Jurkat, Clone E6-1 (cell line): ENCODE results near the gene ETHE1.

ENCODE experiments used
- DNase-seq: peaks from one replicate; pipeline ENCODE4 v3.0.0-alpha.2; 2011; ENCODE audit warnings: low read depth, low spot score
- H3K4me3 ChIP-seq: 2 replicates; pipeline ENCODE4 v1.5.1; 2011; ENCODE audit warnings: mild to moderate bottlenecking, low read length, control low read depth, moderate library complexity

ETHE1 gene

GRCh38 chr19:43474986-43475705, 51.9 kb downstream of the ETHE1 start:
- H3K4me3 ChIP-seq: no peak overlapping the region

GRCh38 chr19:43474487-43474886, 52.5 kb downstream of the ETHE1 start:
- H3K4me3 ChIP-seq: no peak overlapping the region
- no peak for DNase-seq

More at GRCh38 chr19:43474986-43475705, 51.9 kb downstream of the ETHE1 start:
- DNase-seq: no peak

- no peak overlapping the region for H3K4me3 ChIP-seq
- DNase-seq: no peak
Observed at GRCh38 chr19:43471091-43471490, 55.9 kb downstream of the ETHE1 start.

DNA sequence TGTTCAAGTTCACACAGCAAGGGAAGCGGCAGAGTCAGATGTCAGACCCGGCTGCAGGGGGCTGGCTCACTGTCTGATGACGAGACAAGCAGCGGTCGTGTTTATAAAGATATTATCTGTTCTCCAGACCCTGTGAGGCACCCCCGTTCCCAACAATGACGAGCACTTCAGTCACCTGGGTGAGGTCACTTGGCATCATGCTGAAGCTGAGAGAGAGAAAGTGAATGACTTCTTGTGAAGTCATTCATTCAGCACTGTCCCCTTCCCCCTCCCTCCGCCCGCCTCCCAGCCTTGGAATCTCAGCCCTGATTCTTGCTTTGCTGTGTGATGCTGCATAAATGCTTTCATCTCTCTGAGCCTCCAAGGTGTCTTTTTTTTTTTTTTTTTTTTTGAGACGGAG, 56.7 kb downstream of the ETHE1 start:
- no peak for DNase-seq

GRCh38 chr19:43469160-43469480, 57.9 kb downstream of the ETHE1 start:
- peak; percentile 71 for DNase-seq
- H3K4me3 ChIP-seq: no peak overlapping the region

More for the DNA sequence above, 56.7 kb downstream of the ETHE1 start:
- no peak overlapping the region for H3K4me3 ChIP-seq

GRCh38 chr19:43468354-43469159, 58.4 kb downstream of the ETHE1 start:
- no peak overlapping the region for H3K4me3 ChIP-seq
- no peak for DNase-seq

DNA sequence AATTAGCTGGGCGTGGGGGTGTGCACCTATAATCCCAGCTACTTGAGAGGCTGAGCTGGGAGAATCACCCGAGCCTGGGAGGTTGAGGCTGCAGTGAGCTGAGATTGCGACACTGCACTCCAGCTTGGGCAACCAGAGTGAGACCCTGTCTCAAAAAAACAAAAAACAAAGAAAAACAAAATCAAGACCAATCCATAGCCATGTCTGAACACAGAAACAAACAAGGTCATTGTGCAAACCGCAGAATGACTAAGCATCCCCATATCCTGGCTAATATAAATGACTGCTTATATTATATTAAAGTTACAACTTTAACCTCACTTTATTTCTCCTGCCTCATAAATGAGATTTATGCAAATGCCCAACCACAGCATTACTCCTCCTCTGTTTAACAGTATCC, 59.3 kb downstream of the ETHE1 start:
- no peak overlapping the region for H3K4me3 ChIP-seq
- no peak for DNase-seq

DNA sequence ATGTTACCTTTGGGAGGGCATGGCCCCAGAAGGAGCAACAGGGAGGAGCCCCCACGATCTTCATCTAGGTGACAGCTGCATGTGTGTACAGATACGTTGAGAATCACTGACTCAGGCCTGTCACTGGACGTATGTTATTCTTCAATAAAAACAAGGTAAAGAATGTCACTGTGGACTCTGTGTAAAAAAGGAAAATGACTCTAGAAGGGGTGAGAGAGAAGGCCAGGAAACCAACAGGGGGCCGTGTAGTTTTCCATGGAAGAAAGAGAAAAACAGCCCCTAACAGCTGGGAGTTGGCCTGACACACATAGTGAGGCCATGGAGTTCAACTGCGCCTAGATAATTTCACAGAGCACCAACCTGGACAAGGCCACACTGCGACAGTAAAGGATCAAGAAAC, 59.7 kb downstream of the ETHE1 start:
- H3K4me3 ChIP-seq: no peak overlapping the region
- DNase-seq: no peak

GRCh38 chr19:43466793-43467192, 60.2 kb downstream of the ETHE1 start:
- no peak overlapping the region for H3K4me3 ChIP-seq
- no peak for DNase-seq

DNA sequence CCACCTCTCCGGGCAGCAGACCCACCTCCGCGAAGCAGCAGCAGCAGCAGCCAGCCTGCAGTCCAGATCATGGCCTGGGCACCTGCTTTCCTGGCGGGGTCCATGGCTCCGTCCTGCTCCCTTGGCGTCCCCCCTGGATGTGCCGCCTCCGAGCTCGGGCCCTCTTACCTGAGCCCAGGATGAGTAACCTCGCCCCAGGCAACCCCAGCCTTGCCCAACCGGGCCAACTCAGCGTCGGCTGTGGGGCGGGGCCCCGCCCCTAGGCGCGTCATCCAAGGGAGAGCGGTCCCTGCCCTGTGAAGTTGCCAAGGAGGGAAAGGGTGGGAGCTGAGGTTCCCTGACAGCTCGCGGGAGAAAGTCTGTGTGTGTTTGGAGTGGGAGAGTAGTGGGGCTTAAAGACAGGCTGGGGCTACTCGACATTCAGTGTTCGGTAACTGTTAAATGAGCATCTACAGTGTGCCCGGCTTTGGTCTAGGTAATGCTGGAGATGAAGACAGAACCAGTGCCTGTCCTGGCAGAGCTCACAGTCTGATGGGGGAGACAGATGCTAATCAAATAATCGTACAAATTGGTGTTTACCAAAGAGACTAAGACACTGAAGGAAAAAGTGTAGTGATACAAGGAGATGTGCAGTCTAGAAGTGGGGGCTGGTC, 61.4 kb downstream of the ETHE1 start, which contains the start of gene LYPD3:
TSS of gene LYPD3 (minus strand) at position 141 of the 653 bp plus-strand sequence. CDS start at position 104, 37 bp downstream.
- peak within 1 kb of the TSS; percentile 78 for H3K4me3 ChIP-seq
- no peak for DNase-seq

DNA sequence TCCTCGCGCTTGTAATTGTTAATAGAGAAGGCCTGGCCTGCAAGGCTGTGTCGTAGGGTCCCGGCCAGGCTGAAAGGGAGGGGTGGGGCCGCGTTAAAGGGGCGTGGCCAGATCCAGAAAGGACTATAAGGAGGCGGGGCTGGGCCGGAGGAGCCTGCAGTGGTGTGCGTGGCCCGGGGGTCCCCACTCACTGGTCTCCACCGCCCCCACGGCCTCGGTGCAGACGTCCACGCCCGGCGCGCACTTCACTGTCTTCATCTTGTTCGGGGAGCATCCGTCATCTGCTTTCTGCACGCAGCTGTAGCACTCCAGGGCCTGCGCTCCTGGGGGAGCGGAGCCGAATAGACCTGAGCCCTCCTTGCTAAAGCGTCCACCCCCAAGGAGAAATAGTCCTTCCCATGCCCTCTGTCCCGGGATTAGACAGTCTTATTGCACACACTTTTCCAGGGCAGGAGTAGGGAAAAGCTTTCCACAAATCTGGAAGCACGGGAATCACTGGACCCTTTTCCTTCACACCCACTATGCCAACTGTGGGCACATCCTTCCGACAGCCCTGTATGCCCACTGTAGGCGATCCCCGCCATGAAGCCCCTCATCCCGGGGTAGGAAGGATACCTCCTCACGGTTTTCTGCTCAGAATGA, 62.7 kb downstream of the ETHE1 start:
- no peak for DNase-seq
- H3K4me3 ChIP-seq: peak overlapping the region; percentile 78

- peak; percentile 91 for DNase-seq
- peak overlapping the region; percentile 78 for H3K4me3 ChIP-seq
Observed at GRCh38 chr19:43463381-43464133, 63.4 kb downstream of the ETHE1 start.

GRCh38 chr19:43462785-43463380, 64.1 kb downstream of the ETHE1 start:
- H3K4me3 ChIP-seq: peak overlapping the region; percentile 78
- no peak for DNase-seq

DNA sequence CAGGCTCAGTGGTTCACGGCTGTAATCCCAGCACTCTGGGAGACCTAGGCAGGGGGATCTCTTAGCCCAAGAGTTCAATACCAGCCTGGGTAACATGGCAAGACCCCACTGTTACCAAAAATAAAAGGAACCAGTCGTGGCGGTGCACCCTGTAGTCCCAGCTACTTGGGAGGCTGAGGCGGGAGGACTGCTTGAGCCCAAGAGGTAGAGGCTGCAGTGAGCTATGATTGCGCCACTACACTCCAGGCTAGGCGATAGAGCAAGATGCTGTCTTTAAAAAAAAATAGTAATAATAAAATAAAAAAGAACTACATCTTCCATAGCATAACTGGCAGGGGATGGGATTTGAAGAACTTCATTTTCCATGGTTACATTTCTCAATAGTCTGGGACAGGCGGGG, 64.6 kb downstream of the ETHE1 start:
- no peak for DNase-seq
- H3K4me3 ChIP-seq: no peak overlapping the region

DNA sequence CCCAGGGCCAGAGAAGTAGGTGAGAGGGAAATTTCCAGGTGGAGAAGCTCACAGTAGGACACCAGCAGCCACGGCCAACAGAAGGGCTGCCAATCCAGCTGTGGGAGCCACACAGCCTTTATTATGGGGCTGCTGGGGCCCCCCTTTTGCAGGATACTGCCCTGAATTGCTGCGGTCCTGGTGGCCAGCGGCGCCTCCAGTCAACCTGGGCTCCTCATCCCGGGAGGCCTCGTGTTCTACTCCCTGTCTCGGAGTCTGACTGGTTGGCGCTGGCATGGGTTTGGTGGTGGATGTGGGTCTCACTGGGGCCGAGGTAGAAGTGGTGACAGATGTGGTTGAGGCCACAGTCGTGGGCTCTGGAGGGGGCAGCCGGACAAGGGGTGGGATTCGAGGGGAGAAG, 65.7 kb downstream of the ETHE1 start:
- no peak for DNase-seq

GRCh38 chr19:43460362-43461016, 66.5 kb downstream of the ETHE1 start:
- H3K4me3 ChIP-seq: no peak overlapping the region
- no peak for DNase-seq

More for the DNA sequence above, 65.7 kb downstream of the ETHE1 start:
- no peak overlapping the region for H3K4me3 ChIP-seq

GRCh38 chr19:43457809-43458208, 69.2 kb downstream of the ETHE1 start:
- no peak for DNase-seq

More at GRCh38 chr19:43457809-43458208, 69.2 kb downstream of the ETHE1 start:
- H3K4me3 ChIP-seq: no peak overlapping the region
